Fibroblast of gingiva (primary cell): ENCODE data around the gene SPAAR.
"Not testable (repeated sequence)": the region's sequence is repeated elsewhere in the genome, so short reads cannot be mapped to it uniquely, and the experiment has no call there.

Source experiments
- DNase-seq: peaks from one replicate; pipeline ENCODE4 v3.0.0-alpha.2; 2011; ENCODE audit warnings: low read depth

The SPAAR gene

DNA sequence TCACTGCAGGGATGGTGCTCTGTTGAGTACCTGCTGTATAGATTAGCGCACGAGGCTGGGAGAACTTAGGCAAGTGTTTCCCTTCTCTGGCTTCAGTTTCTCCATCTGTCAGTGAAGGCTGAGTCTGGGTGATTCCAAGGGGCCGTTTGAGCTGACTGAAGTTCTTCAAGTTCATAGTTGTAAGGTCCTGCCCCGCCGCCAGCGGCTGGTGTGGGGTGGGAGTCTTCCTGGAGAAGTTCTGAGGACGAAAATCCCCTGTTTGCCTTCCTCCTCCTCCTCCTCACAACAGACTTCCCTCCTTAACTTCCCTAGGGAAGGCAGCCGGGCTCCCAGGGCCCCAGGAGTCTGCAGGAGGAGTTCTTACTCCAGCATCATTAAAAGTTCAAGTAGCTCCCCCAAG lies 5.0 kb upstream of the SPAAR start:
- no peak for DNase-seq

DNA sequence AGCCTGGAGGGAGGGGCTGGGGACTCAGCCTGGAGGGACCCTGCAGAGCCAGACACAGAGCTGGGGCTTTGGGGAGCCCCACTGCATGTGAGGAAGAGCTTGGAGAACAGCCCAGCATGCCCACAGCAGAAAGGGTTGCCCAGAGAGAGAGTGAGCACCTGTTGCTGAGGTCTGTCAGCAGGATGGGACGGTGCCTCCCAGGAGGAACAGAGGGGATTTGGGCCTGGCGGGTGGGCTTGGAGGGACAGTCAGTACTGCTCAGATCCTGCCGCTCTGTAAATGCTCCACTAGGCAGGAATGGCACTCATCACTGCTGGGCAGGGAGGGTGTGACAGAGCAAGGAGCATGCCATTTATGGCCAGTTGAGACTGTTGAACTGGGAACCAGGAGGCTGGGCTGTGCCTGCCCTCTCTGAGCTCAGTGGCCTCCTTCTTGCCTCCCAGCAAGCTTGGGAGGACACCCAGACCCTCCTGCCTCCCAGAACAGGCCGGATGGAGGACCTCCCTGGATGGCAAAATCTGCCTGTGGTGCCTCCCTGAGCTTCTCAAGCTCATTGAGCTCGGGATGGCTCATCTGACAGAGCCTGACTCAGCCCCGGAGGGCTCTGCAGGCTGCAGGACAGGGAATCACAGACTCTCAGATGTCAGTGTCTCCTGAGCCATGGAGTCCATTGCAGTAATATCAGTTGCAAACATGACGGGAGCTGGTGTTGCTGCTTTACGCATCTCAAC lies 4.1 kb upstream of the SPAAR start:
- peak; percentile 48 for DNase-seq

DNA sequence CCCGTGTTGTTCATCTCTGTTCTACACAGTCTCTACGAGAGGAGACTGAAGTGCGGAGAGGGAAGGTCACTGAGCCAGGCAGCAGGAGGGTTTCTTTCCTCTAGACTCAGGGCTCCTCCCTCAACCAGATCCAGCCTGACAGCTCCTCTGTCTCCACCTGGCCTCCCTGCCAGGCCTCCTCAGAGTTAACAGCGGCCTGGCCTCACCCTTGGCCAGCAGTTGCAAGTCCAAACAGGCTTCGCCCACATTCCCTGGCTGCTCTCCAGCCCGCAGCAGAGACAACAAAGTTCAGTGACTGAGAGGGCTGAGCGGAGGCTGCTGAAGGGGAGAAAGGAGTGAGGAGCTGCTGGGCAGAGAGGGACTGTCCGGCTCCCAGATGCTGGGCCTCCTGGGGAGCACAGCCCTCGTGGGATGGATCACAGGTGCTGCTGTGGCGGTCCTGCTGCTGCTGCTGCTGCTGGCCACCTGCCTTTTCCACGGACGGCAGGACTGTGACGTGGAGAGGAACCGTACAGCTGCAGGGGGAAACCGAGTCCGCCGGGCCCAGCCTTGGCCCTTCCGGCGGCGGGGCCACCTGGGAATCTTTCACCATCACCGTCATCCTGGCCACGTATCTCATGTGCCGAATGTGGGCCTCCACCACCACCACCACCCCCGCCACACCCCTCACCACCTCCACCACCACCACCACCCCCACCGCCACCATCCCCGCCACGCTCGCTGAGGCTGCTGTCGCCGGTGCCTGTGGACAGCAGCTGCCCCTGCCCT lies 3.2 kb upstream of the SPAAR start, which contains the start of gene HRCT1:
Gene HRCT1, plus strand, starts transcription at position 291 of the 768 bp plus-strand sequence. Its CDS starts 86 bp downstream, at position 377.
- peak; percentile 93 for DNase-seq

DNA sequence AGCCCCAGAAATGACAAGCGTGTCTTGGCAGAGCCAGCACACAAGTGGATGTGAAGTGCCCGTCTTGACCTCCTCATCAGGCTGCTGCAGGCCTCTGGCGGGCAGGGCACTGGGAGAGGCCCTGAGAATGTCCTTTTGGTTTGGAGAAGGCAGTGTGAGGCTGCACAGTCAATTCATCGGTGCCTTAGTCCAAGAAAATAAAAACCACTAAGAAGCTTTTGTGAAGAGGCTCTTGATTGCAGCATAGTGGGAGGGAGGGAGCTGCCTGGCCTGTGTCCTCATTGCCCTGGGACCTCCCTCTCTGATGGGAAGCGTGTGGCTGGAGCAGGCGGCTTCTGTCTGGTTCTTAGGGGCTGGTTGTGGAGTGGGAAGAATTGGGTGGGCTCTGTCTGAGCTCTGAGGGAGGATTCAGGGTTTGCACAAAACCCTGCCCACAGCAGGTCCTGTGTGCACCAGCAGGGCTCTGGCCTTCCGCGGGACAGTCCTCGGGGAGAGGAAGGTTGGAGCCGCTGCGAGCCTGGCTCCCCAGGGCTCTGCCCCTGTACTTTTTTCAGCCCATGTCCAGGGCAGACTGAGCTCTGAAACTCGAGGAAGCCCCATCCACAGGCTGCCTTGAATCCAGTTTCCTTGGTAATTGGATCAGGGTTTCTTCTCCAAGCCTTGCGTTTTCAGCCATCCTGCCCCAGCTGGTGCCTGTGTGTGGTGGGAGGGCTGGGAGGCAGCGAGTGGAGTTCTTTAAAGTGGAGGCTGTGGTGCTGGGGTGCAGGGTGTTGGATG lies 2.2 kb upstream of the SPAAR start:
- peak; percentile 95 for DNase-seq

DNA sequence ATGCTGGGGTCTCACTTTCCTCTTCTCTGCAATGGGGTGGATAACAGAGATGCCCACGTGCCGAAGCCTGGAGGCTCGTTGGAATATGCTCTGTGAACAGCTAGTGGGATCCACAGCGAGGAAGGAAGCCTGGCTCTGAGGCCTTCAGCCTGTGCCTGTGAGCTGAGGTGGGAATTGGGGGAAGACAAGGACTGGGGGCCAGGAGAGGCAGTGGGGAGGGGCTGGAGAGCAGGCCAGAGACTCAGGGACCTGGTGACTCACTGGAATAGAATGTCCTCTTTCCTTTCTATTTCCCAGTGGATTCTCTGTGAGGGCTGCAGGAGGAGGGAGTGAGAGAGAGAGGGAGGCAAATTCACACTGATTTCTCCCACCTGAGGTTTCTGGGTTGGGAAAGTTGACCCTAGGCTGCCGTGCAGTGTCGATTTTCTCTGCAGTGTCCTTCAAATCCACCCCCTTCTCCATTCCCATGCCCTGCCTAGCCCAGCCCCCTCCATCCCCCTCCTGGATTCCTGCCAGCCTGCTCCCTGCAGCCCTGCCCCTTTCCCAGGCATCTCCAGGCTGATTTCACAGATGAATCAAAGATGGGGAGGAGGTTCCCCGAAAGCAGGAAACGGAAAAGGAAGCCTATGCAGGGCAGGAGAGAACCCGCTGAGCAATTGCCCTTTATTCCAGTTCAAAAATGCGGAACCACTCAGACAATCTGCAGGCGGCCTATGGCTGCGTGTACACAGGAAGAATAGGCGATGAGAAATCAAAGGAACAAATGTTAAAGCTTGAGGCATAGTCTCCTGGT lies 1.4 kb upstream of the SPAAR start:
- DNase-seq = peak; percentile 92

DNA sequence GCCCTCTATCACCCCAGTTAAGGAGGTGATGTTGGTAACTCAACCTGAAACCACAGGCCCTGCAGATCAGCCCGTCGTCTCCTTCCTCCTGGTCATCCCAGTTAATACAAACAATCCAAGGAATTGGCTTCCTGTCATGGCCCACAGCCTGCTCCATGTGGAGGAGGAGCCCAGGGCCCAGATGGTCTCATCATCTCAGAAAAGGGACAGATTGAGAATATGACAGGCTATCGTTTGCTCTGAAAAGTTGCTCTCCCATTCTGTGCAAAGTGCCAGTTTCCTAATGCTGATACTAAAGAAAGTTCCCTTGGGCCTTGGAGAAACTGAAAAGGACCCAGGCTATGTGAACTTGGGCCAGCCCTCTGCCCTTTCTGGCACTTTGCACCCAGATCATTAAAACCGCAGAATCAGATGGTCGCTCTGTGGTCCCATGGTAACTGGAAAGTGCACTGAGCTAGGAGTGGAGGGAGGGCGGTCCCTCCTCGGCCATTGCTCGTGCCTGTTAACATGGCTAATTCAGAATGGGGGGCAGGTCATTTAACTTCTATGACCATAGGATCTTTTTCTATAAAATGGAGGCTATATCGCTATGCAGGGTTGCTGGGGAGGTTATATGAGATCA lies 675 bp upstream of the SPAAR start:
- peak; percentile 48 for DNase-seq

DNA sequence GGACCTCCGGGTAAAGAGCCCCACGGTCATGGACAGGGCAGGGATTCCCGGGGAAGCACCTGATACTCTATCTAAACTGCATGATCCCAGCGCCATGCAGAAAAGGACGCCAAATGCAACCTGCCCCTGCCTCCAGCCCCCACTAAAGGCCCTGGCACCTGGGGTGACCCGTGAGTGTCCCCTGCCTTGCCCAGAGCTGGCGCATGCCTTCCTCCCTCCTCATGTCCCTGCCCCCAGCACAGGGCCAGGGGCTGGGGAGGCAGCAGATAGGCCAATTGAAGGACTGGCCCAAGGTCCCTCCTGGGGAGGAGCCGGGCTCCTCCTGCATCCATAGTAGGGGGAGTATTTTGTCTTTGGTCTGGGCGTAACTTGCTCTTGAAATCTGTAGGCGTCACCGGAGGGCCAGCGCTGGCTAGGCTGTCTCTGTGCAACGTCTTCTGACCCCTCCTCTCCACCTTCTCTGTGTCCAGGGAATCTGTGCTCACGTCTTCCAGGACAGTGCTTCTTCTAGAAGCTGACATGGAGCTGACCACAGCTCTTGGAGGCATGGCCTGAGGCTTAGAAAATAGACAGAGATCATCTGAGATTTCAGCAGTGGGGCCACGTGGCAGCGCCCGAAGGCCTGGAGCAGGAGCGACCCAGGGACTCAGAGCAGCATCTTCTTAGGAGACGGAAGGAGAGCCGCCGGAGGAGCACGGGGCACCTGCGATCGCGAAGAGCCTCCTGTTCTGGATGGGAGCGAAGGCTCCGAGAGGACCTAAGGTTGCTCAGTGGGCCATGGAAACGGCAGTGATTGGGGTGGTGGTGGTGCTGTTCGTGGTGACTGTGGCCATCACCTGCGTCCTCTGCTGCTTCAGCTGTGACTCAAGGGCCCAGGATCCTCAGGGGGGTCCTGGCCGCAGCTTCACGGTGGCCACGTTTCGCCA lies 660 bp downstream of the SPAAR start:
- no peak for DNase-seq

DNA sequence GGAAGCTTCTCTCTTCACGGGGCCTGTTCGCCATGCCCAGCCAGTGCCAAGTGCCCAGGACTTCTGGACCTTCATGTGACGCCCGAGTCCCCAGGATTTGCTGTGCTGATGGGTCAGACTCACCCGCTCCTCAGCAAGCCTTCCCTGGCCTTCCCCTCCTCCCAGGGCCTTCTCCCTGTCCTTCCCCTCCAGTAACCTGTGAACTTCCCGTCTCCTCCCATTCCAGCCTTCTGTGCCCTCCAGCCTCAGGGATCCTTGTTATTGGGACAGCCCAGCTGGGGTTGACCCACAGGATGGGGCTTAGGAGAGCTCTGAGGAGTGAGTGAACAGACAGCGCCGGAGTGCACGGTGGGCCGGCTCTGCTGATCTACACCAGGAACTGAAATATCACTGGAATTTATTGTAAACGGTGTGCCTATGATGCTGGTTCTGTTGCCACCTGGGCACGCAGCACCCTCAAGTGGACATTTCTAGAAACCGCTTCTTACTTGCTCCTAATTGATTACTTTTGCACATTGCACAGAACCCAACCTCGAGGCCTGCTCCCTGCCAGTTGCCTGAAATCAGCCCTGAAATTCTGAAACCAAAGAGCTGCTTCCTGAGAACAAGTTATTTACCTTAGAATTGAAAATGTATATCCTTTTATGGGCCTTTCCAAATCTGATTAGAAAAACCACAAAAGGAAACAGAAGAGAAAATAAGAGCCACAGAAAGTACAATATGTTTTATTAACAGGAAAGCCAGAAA lies 1.5 kb downstream of the SPAAR start:
- DNase-seq = peak; percentile 56

DNA sequence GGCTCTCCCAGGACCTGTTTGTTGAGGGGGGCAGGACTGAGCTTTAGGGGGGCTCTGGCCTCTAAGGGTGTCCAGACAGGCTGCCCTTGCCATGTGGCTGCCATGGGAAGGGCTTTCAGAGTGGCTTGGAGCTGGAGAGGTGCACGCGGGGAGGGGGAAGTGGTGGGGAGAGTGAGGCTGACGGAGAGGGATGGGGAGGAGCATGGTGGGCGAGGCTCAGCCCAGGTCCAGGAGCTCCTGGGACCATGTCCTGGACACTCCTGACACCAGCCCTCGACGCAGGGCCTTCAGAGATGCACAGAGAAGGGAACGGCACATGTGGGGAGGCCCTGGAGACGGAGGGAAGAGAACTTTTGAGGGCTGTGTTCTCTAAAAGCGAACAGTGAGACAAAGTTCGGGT lies 2.4 kb downstream of the SPAAR start:
- no peak for DNase-seq

DNA sequence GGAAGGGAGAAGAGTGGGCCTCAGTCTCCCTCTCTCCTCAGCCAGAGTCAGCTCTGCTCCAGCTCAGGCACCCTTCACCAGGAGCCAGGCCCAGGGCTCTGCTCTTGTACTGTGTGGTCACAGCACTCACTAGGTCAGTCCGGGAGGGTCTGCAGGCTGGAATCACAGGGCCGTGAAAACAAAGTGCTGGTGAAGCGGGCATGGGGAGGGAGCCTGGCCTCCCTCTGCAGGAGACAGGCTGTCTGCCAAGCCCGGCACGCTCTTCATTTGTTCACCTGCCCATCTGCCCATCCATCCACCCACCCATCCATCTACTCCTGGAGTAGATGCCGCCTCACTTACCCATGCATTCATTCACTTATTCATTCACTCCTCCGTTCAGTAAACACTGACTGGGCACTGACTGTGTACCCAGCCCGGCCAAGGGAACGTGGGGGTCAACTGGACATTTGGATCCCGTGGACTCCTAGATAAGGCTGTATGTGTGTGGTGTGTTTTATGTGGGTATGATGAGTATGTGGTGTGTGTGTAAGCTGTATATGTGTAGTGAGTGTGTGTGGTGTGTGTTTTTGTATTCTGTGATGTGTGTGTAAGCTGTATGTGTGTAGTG lies 3.6 kb downstream of the SPAAR start:
- DNase-seq = no peak

DNA sequence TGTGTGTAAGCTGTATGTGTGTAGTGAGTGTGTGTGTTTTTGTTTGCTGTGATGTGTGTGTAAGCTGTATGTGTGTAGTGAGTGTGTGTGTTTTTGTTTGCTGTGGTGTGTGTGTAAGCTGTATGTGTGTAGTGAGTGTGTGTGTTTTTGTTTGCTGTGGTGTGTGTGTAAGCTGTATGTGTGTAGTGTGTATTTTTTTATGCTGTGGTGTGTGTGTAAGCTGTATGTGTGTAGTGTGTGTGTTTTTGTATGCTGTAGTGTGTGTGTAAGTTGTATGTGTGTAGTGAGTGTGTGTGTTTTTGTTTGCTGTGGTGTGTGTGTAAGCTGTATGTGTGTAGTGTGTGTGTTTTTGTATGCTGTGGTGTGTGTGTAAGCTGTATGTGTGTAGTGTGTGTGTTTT lies 4.1 kb downstream of the SPAAR start:
- not testable (repeated sequence) for DNase-seq

DNA sequence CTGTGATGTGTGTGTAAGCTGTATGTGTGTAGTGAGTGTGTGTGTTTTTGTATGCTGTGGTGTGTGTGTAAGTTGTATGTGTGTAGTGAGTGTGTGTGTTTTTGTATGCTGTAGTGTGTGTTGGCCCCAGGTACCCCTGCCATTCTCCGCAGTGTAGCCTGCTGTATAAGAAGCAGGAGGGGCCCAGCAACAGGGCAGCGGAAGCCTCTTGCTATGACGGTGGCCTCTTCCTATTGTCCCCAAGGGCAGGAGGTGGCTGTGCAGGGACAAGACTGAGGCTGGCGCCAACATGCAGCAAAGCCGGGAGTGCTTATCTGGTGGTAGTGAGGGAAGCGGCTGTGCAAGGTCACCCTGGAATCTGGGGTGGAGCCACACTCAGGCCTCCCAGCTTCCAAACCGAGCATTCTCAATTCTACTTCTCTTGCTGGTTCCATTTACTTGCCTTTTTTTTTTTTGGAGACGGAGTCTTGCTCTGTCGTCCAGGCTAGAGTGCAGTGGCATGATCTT lies 5.1 kb downstream of the SPAAR start:
- no peak for DNase-seq

DNA sequence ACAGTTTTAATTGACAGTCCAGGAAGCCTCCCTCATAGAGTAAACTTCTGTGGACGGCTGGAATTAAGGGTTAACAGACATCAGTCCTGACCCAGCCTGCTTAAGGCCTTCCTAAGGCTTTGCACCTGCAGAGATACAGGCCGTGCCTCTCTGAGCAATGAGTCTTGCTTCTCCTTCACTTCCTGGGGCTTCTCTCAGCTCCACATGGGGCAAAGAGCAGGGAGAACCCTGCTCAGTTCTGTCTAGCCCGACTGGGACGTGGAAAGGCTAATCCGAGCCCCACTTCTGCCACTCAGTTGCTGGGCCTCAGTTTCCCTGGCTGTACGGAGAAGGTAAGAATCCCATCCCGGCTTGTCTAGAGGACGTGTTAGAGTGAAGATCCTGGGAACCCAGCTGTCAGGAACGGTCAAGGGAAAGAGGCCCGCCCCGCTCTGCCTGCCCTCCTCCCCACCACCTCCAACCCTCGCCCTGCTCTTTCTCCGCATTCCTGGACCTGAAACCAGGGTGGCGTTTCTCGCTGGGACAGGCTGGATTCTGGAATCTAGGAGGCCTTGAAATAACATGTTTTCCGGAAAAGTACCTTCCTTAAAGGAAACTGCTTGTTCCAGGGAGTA lies 6.5 kb downstream of the SPAAR start:
- DNase-seq = no peak

DNA sequence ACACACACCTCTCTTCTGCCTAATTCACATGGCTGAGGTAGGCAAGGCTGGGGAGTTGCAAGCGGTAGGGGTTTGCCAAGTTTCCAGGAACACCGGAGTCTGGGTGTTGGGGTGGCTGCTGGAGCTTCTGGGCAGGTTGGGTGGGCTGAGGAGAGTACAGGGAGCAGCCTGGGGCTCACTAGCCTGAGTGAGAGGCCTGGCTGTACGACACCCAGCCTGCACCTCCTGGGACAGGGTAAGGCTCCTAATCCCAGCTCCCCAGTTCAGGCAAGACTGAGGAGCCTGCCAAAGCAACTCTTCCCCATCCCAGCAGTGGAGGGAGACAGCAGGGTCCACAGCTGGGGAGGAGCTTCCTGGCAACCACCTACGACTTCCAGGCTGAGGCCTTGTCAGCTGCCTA lies 8.0 kb downstream of the SPAAR start:
- no peak for DNase-seq

DNA sequence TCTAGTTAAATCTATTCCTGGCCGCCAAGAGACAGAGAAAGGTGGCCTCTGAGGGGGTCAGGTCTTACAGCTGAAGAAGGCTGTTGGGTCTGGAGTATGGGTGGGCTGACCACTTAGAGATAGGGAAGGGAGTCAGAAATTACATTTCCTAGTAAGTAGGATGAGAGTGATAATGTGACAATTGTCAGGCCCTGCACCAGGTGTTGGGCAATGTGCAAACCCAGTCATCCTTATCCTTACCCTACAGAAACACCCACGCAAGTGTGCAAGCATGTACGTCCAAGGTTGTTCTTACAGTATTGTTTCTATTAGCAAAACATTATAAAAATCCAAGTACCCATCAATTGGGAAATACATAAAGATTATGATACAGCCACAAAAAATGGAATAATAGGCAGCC lies 9.5 kb downstream of the SPAAR start:
- no peak for DNase-seq

DNA sequence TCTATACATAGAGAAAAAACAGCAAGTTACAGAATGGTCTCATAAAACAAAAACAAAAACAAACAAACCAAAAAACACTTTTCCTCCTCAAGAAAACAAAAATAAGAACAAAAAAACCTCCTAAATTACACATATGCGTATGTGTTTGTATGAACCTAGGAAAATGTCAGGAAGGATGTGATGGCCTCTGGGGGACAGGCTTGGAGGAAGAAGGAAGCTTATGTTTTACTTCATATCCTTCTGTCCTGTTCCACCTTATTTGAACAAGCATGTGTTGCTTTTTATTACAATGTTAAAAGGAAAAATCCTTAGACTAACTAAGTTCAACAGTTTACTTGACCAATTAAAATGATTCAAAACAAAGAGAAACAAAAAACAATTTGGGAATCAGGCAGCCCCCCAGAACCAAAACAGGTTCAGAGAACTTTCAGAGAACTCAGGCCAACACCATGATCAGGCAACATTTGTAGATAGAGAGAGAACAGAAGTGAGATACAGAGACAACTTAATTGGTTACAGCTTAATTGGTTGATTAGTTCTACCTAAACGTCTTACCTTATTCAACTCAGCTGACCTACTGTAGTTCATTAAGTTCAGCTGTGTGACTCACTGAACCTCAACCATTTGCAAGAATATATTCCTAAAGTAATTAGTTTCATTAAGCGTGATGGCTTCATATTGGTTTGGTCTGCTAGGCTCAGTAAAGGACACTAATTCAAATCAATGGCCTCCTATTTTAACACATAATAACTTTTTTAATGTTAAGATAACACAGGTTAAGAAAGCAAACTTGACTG lies 10.1 kb downstream of the SPAAR start:
- DNase-seq = no peak

DNA sequence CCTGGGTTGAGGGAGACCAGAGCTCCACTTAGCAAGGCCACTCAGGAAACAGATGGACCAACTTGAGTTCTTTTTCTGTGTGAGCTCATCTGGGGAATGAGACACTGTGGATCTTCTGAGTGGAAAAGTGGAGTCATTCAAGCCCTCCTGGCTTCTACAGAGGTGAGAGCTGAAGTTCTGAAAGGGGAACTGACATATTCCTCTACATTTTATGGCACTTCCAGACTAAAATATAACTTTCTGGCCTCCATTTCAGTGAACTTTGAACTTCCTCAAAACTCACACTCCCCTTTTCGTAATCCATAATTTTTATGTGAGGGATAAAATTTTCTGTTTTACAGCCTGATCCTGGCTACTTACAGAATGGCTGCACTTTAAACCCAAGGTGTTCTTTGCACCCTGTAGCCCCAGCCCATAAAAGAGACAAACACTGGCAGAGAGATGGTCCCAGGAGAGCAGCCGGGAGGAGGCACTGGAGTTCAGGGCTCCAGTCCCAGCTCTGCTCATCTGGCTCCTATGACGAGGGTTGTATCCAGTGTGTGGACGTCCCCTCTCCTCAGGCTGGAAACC lies 10.8 kb downstream of the SPAAR start:
- no peak for DNase-seq
